CD4-positive, alpha-beta memory T cell (primary cell): ENCODE results near the gene DELE1. TPM values are rescaled to one million over a fixed set of nuclear protein-coding genes. Genes with fewer than 3 reads are reported as not detected.

ENCODE experiments used
- CTCF ChIA-PET: fragments of 350-600 bp; sonication (Branson Sonifier 250); formaldehyde crosslinking; loops from one replicate; lab custom pipeline; 2021; ENCODE audit warnings: inconsistent platforms; ENCODE audit not compliant: partially characterized antibody; lab: Charles Lee
- POLR2A ChIA-PET: fragments of 350-600 bp; sonication (Branson Sonifier 250); formaldehyde crosslinking; loops from one replicate; lab custom pipeline; 2021; ENCODE audit not compliant: partially characterized antibody; lab: Charles Lee
- DNase-seq, 5 donors: peaks; one replicate each; pipeline versions ENCODE4 v3.0.0 to v3.0.0-alpha.2; 2020 to 2022; ENCODE audit warnings: mixed read lengths in 1 of 5
- H3K27ac ChIP-seq: one replicate; pipeline ENCODE4 v1.7.0; 2013; ENCODE audit warnings: low read depth, low read length
- H3K27me3 ChIP-seq: 2 replicates; pipeline ENCODE4 v1.7.0; 2013; ENCODE audit warnings: mild to moderate bottlenecking, low read length, moderate library complexity; ENCODE audit not compliant: insufficient read depth
- H3K36me3 ChIP-seq: 2 replicates; pipeline ENCODE4 v1.7.0; 2013; ENCODE audit warnings: mild to moderate bottlenecking, low read length, moderate library complexity; ENCODE audit not compliant: insufficient read depth
- H3K4me1 ChIP-seq: 2 replicates; pipeline ENCODE4 v1.7.0; 2013; ENCODE audit warnings: mild to moderate bottlenecking, low read length, moderate library complexity; ENCODE audit not compliant: insufficient read depth
- H3K4me3 ChIP-seq, 2 donors: one replicate each; pipeline ENCODE4 v1.7.0; 2013; ENCODE audit warnings: low read length in 2 of 2, mild to moderate bottlenecking in 1 of 2
- H3K9me3 ChIP-seq, 2 donors: one replicate each; pipeline ENCODE4 v1.7.0; 2013; ENCODE audit warnings: low read length in 2 of 2, control low read depth in 1 of 2; ENCODE audit not compliant: control insufficient read depth in 1 of 2
- H3K27ac Mint-ChIP-seq, 7 donors: one replicate each; pipeline ENCODE4 v1.8.0; 2020 to 2021; ENCODE audit warnings: mixed read lengths in 7 of 7, mild to moderate bottlenecking in 6 of 7, inconsistent platforms in 3 of 7, moderate library complexity in 3 of 7
- H3K27me3 Mint-ChIP-seq, 2 donors: one replicate each; pipeline ENCODE4 v1.8.0; 2020 to 2021; ENCODE audit warnings: mixed read lengths in 2 of 2
- H3K36me3 Mint-ChIP-seq, 2 donors: one replicate each; pipeline ENCODE4 v1.8.0; 2020 to 2021; ENCODE audit warnings: mixed read lengths in 2 of 2, inconsistent platforms in 1 of 2, mild to moderate bottlenecking in 1 of 2
- H3K4me1 Mint-ChIP-seq, 4 donors: one replicate each; pipeline ENCODE4 v1.8.0; 2020 to 2021; ENCODE audit warnings: mixed read lengths in 4 of 4, mild to moderate bottlenecking in 1 of 4
- H3K4me3 Mint-ChIP-seq, 8 donors: one replicate each; pipeline ENCODE4 v1.8.0; 2020 to 2021; ENCODE audit warnings: mixed read lengths in 8 of 8, mild to moderate bottlenecking in 7 of 8, moderate library complexity in 6 of 8, inconsistent platforms in 3 of 8
- H3K9me3 Mint-ChIP-seq, 8 donors: one replicate each; pipeline ENCODE4 v1.8.0; 2020 to 2021; ENCODE audit warnings: mixed read lengths in 8 of 8, mild to moderate bottlenecking in 5 of 8, inconsistent platforms in 3 of 8, moderate library complexity in 1 of 8
- intact Hi-C: fragments of 100-400 bp; cut with micrococcal nuclease; formaldehyde crosslinking; loops from one replicate; pipeline ENCODE4 v1.15.1; 2023
- polyA plus RNA-seq, 2 donors: library from polyadenylated mRNA; unstranded; fragments of 300-500 nt; fragmentation: Illumina TruSeq; gene quantifications; one replicate each; pipeline ENCODE4 v1.2.3, GENCODE V29; 2021
- total RNA-seq, 2 experiments: library from RNA; stranded (reverse); gene quantifications; one replicate each; pipeline ENCODE4 v1.2.3, GENCODE V29; 2021

The DELE1 gene
- total and polyA plus RNA-seq, 4 experiments from 2014 or later = 31.4 to 83.1 (median 58.7) TPM

DNA sequence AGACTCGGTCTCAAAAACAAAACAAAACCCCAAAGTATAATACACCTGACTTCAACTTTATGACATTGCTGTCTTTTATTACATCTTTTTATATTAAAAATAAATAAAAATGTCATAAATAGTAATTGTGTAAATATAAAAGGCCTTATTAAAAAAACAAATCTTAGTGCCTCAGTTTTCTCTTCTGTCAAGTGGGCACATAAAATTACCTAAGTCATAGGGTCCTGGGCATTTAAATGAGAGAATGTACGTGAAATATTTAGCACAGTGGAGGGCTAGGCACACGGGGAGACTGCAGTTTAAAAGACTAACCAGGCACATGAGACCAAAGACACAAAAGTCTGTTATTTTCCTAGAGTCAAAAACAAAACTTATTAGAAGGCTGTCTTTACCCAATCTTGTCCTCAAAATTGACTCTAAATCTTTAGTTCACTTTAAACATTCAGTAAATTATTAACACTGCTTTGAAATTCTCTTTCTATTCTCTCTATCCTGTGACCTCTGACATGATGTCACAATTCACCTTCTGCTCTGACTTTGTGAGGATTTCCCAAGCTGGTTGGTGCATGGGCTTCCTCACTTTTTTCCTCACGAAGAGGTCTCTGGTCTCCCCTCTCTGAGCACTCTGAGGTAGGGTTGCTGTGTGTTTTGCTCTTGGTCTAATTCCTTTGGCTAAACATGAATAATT lies 42.7 kb downstream of the DELE1 start:
- ChIA-PET POLR2A (no interaction called here), CTCF (no interaction called here)
- Mint-ChIP-seq H3K4me1 (peaks cover 16 to 39% (median 25%) of the 10 kb centered on the region in 4 donors), H3K36me3 (peaks cover 0 to 6% of the 10 kb centered on the region in 2 donors), H3K4me3 (no peak overlapping the region), H3K27me3 (no peaks in the 10 kb centered on the region), H3K9me3 (no peaks in the 10 kb centered on the region), H3K27ac (peak overlapping the region in 1 of 7 donors; percentile 30)
- no peaks in the 10 kb centered on the region for H3K9me3 ChIP-seq
- H3K36me3 ChIP-seq = no peaks in the 10 kb centered on the region
- peaks cover 27% of the 10 kb centered on the region for H3K4me1 ChIP-seq
- no peak for DNase-seq
- no peak overlapping the region for H3K4me3 ChIP-seq
- H3K27ac ChIP-seq = no peak overlapping the region
- intact Hi-C loops = no loop called here
- H3K27me3 ChIP-seq = no peaks in the 10 kb centered on the region

DNA sequence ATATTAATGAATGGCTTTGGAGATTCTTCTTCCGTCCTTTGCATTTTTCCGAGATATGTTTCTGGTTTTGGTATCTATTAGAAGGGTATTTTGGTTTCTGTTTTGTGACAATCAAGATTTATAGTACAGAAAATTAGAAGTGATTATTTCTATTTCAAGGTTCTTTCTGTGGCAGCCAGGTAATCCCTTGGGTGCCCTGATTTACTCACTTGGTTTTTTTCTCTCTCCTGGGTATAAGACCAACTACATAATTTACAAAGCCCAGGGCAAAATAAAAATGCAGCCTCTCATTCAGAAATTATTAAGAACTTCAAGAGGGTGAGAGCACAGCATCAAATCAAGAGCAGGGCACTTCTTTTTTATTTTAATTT lies 43.3 kb downstream of the DELE1 start:
- Mint-ChIP-seq H3K4me3 (peak overlapping the region in 1 of 8 donors; percentile 41), H3K4me1 (peaks cover 17 to 35% (median 26%) of the 10 kb centered on the region in 4 donors), H3K27ac (peak overlapping the region in 2 of 7 donors; percentile 30 to 62), H3K9me3 (no peaks in the 10 kb centered on the region), H3K27me3 (no peaks in the 10 kb centered on the region), H3K36me3 (peaks cover 0 to 6% of the 10 kb centered on the region in 2 donors)
- Histone ChIP-seq H3K9me3 (no peaks in the 10 kb centered on the region), H3K36me3 (peaks cover under 1% of the 10 kb centered on the region), H3K4me3 (no peak overlapping the region), H3K27ac (no peak overlapping the region), H3K4me1 (peaks cover 23% of the 10 kb centered on the region), H3K27me3 (no peaks in the 10 kb centered on the region)
- CTCF ChIA-PET = interaction anchor here (0.9 to 4.7 kb wide), 4 partner anchors 11 to 265 kb away, joined by 3 to 39 read pairs (median 22); partner anchors contain the start of gene NDFIP1
- intact Hi-C loops = no loop called here
- POLR2A ChIA-PET = interaction anchor here (3.5 kb wide), 1 partner anchor 274 kb away, joined by 42 read pairs; no protein-coding TSS in a partner anchor
- no peak for DNase-seq

DNA sequence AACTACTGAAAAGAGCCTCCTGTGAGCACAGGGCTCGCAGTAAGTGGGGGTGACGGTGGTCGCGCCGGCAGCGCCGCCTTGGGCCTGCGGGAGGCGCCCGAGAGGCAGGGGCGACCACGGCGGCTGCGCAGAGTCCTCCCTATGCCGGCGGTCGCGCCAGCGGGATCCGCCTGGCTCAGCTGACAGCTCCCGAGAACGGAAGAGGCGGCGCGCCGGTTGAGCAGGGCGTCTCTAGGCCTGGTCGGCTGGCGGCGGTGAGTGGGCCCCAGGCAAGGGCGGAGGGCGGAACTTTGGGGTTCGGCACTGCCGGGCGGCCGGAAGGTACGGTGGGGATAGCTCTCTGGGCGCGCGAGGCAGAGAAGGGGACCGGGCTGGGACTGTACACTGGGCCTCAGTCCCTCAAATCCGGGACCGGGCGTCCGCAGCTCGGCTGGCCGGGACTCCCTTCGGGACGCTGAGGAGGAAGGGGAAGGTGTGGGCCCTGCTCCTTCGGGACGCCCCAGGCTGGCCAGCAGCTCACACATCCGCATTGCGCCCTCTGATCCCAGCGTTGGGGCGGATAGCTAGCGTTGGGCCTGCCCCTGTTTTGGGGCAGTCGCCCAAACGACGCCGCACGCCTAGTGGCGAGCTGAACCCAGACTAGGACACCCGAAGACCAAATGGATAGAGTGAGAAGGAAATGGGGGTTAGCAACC lies 45.4 kb downstream of the DELE1 start, which contains the start of gene RNF14:
TSS of gene RNF14 (plus strand) at position 192 of the 695 bp plus-strand sequence. CDS start 4,484 bp downstream, outside the sequence.
- peak; percentile 92 to 94 (median 93) for DNase-seq
- CTCF ChIA-PET = interaction anchor here (0.6 to 6.0 kb wide), 50 partner anchors 9 to 911 kb away, joined by 3 to 139 read pairs (median 4); partner anchors contain the start of genes ARAP3, DELE1, DIAPH1 and GNPDA1
- Histone ChIP-seq H3K9me3 (no peaks in the 10 kb centered on the region), H3K4me1 (peaks cover 23% of the 10 kb centered on the region), H3K27me3 (no peaks in the 10 kb centered on the region), H3K4me3 (peak within 1 kb of the TSS; percentile 66 to 85), H3K36me3 (peaks cover 8% of the 10 kb centered on the region), H3K27ac (peak within 1 kb of the TSS; percentile 96)
- H3K27me3 Mint-ChIP-seq = no peaks in the 10 kb centered on the region
- peak within 1 kb of the TSS; percentile 87 to 98 (median 94) for H3K4me3 Mint-ChIP-seq
- H3K9me3 Mint-ChIP-seq = no peaks in the 10 kb centered on the region
- H3K36me3 Mint-ChIP-seq = peaks cover 8 to 16% of the 10 kb centered on the region in 2 donors
- POLR2A ChIA-PET = interaction anchor here (0.5 to 3.5 kb wide), 38 partner anchors 8 to 1570 kb away, joined by 3 to 69 read pairs (median 5); partner anchors contain the start of genes ARHGAP26, DELE1, DIAPH1 and FCHSD1
- intact Hi-C loops = loop anchor here (1.0 to 2.0 kb wide), 4 partner anchors 46 to 304 kb away; partner anchors contain the start of gene DELE1
- H3K27ac Mint-ChIP-seq = peak within 1 kb of the TSS; percentile 97 to 99 (median 98)
- peaks cover 20 to 42% (median 30%) of the 10 kb centered on the region in 4 donors for H3K4me1 Mint-ChIP-seq

DNA sequence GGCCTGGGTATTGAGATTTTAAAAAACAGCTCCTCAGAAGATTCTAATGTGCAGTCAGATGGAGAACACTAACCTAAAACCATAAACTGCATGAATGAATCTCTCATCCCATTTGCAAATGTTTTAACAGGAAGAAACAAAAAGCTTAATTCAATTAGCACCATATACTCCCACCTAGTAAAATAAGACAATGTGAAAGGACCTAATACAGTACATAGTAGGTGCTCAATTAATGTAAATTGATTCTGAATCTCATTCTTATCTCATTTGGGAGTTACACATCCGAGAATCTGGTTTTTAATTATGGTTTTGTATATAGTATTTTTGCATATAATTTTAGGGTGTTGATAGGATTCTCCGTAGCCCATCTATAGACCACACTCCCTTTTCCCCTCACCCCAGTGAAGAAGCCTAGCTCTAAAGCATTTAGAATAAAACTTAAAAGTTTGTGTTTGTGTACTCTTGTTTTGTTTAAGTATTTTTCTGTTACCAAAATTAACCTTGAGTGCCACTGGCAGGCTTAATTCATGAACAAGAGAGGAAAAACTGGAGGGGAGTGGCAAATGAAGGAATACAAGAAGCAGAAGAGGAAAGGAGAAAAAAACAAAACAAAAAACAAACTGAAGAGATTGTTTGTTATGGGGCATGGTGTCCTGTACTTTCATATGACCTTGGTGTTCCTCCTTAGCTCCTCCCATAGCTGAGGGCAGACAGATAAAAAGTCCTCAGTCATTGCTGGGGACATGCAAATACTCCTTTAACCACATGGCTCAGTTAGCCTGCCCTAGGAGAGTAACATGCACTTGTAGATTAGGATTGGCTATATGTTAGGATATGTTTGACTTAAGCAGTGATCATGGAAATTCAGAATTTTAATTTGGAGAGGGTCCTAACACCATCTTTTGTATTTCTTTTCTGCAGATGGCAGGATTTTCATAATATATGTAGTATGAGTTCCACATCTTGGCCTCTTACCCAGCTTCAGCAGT lies 46.4 kb downstream of the DELE1 start:
- Mint-ChIP-seq H3K27ac (peak overlapping the region; percentile 97 to 99 (median 98)), H3K4me1 (peaks cover 24 to 52% (median 34%) of the 10 kb centered on the region in 4 donors), H3K4me3 (peak overlapping the region; percentile 87 to 98 (median 94)), H3K9me3 (no peaks in the 10 kb centered on the region), H3K36me3 (peaks cover 17 to 25% of the 10 kb centered on the region in 2 donors), H3K27me3 (no peaks in the 10 kb centered on the region)
- ChIA-PET CTCF (interaction anchor here (0.9 to 6.0 kb wide), 32 partner anchors 8 to 406 kb away, joined by 3 to 139 read pairs (median 6); partner anchors contain the start of genes ARAP3, DELE1, DIAPH1 and FCHSD1), POLR2A (interaction anchor here (0.7 to 3.5 kb wide), 27 partner anchors 8 to 1435 kb away, joined by 3 to 69 read pairs (median 12); partner anchors contain the start of genes DELE1, DIAPH1, FCHSD1 and GNPDA1)
- Histone ChIP-seq H3K4me1 (peaks cover 28% of the 10 kb centered on the region), H3K4me3 (peak overlapping the region; percentile 66 to 85), H3K36me3 (peaks cover 17% of the 10 kb centered on the region), H3K9me3 (no peaks in the 10 kb centered on the region), H3K27me3 (no peaks in the 10 kb centered on the region), H3K27ac (peak overlapping the region; percentile 96)
- intact Hi-C loops = loop anchor here (1.0 to 2.0 kb wide), 4 partner anchors 45 to 305 kb away; partner anchors contain the start of gene DELE1
- DNase-seq = peak in 1 of 5 donors; percentile 49

DNA sequence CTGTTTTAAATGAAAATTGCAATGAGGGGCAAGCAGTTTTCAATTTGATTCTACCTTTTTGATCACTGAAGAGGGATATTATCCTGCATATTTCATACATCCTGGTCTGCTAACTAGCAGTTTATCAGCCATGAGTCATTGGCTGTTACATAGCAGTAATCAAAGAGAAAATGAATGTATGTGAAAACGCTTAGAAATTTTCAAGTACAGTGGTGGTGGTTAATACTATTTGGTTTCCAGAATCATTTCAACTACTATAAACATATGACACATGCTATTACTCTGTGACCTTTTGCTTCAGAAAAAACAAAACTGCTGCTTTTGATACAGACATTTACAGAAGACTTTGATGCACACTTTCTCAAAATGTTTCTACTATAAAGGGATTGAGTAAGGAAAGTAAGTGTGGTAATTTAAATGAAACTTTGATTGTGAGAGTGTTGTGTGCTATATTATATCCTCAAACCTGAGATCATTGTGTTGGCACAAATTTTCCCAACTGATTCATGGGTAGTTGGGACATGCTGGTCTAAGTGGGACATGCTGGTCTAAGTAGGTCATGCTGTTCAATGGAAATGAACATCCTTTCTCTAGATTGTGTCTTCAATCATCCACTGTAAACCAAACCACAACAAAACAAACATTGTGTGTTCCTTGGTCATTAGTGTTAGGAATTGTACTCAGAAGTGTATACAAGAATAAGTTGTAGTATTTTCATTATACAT lies 50.4 kb downstream of the DELE1 start:
- Histone ChIP-seq H3K9me3 (no peaks in the 10 kb centered on the region), H3K4me1 (peaks cover 23% of the 10 kb centered on the region), H3K27me3 (no peaks in the 10 kb centered on the region), H3K27ac (no peak overlapping the region), H3K36me3 (peaks cover 34% of the 10 kb centered on the region), H3K4me3 (no peak overlapping the region)
- no peak for DNase-seq
- POLR2A ChIA-PET = no interaction called here
- Mint-ChIP-seq H3K27me3 (no peaks in the 10 kb centered on the region), H3K9me3 (no peaks in the 10 kb centered on the region), H3K4me3 (peak overlapping the region in 1 of 8 donors; percentile 9), H3K27ac (peak overlapping the region in 4 of 7 donors; percentile 11 to 68 (median 48)), H3K36me3 (peaks cover 34 to 45% of the 10 kb centered on the region in 2 donors), H3K4me1 (peaks cover 27 to 46% (median 35%) of the 10 kb centered on the region in 4 donors)
- CTCF ChIA-PET = interaction anchor here (1.3 to 6.0 kb wide), 2 partner anchors 15 to 170 kb away, joined by 3 to 139 read pairs; partner anchors contain the start of gene PCDH12
- intact Hi-C loops = no loop called here
